GM12892 (cell line): Measurements from ENCODE around the gene KMT2B.

Experiments
- POLR2A ChIP-seq: IDR thresholded peaks from 2 replicates; pipeline ENCODE4 v1.6.1; 2011; ENCODE audit warnings: low read depth, low read length, control low read depth
- POLR2AphosphoS5 ChIP-seq: IDR thresholded peaks from 2 replicates; pipeline ENCODE4 v1.6.1; 2011; ENCODE audit warnings: low read depth, low read length, control low read depth
- TAF1 ChIP-seq: IDR thresholded peaks from 2 replicates; pipeline ENCODE4 v1.6.1; 2011; ENCODE audit warnings: low read depth, mild to moderate bottlenecking, control low read depth, low read length, borderline replicate concordance

- no peak for TF ChIP-seq POLR2AphosphoS5
- TF ChIP-seq POLR2A: no peak
- TF ChIP-seq TAF1: no peak
Measured at GRCh38 chr19:35723671-35724070, 5.9 kb downstream of the KMT2B start.
